Measurements from ENCODE around the gene BMF. TPM values are rescaled to one million over a fixed set of nuclear protein-coding genes. Genes with fewer than 3 reads are reported as not detected.

BMF gene
- total and polyA plus RNA-seq, 7 donors, result 4.8 to 18.1 (median 15.3) TPM

GRCh38 chr15:40085266-40085665 lies 23.4 kb downstream of the BMF start:
- Histone ChIP-seq H3K4me3 (no peak overlapping the region), H3K9me3 (no peaks in the 10 kb centered on the region), H3K27ac (no peak overlapping the region), H3K27me3 (no peaks in the 10 kb centered on the region), H3K36me3 (no peaks in the 10 kb centered on the region), H3K4me1 (peaks cover 0 to 70% (median 65%) of the 10 kb centered on the region in 4 donors)
- 49 to 67% methylated on average over 10 of the region's 10 CpGs for WGBS, 2 donors
- DNase-seq, result no peak
- intact Hi-C loops (cut with DNase I), result no loop called here
- TF ChIP-seq EP300 (IDR thresholded peaks at IDR 0.05) (no peak), CTCF (IDR thresholded peaks at IDR 0.05) (no peak), POLR2A (IDR thresholded peaks at IDR 0.05) (no peak)

- H3K27ac ChIP-seq, result no peak overlapping the region
- DNase-seq, result no peak
- 92 to 95% methylated on average over 9 of the region's 9 CpGs for WGBS, 2 donors
- no peaks in the 10 kb centered on the region for H3K27me3 ChIP-seq
- H3K36me3 ChIP-seq, result no peaks in the 10 kb centered on the region
- H3K9me3 ChIP-seq, result no peaks in the 10 kb centered on the region
- H3K4me3 ChIP-seq, result no peak overlapping the region
- intact Hi-C loops (cut with DNase I), result no loop called here
- H3K4me1 ChIP-seq, result peaks cover 0 to 69% (median 63%) of the 10 kb centered on the region in 4 donors
- no peak for TF ChIP-seq CTCF (IDR thresholded peaks at IDR 0.05)
Observed at GRCh38 chr15:40084650-40085049, 24.0 kb downstream of the BMF start.

GRCh38 chr15:40082195-40082883 lies 26.3 kb downstream of the BMF start:
- Histone ChIP-seq H3K36me3 (no peaks in the 10 kb centered on the region), H3K4me3 (peak overlapping the region in 3 of 4 donors; percentile 34 to 38 (median 35)), H3K9me3 (no peaks in the 10 kb centered on the region), H3K27ac (peak overlapping the region; percentile 67 to 81 (median 74)), H3K4me1 (peaks cover 0 to 46% (median 40%) of the 10 kb centered on the region in 4 donors), H3K27me3 (no peaks in the 10 kb centered on the region)
- intact Hi-C loops (cut with DNase I), result no loop called here
- TF ChIP-seq CTCF (IDR thresholded peaks at IDR 0.05) (no peak), EP300 (IDR thresholded peaks at IDR 0.05) (no peak), POLR2A (IDR thresholded peaks at IDR 0.05) (no peak), POLR2AphosphoS5 (IDR thresholded peaks at IDR 0.05) (no peak)
- no peak for DNase-seq
- WGBS, 2 donors, result 24 to 45% methylated on average over 12 of the region's 12 CpGs

GRCh38 chr15:40081691-40082194 lies 26.9 kb downstream of the BMF start:
- peak; percentile 86 for DNase-seq
- H3K9me3 ChIP-seq, result no peaks in the 10 kb centered on the region
- intact Hi-C loops (cut with DNase I), result no loop called here
- peak overlapping the region; percentile 67 to 81 (median 74) for H3K27ac ChIP-seq
- H3K4me1 ChIP-seq, result peaks cover 0 to 40% (median 34%) of the 10 kb centered on the region in 4 donors
- H3K27me3 ChIP-seq, result no peaks in the 10 kb centered on the region
- 6 to 14% methylated on average over 12 of the region's 12 CpGs for WGBS, 2 donors
- H3K36me3 ChIP-seq, result no peaks in the 10 kb centered on the region
- peak overlapping the region; percentile 8 to 38 (median 34) for H3K4me3 ChIP-seq
- TF ChIP-seq EP300 (IDR thresholded peaks at IDR 0.05) (peak in 2 of 4 donors; percentile 38 to 56), POLR2AphosphoS5 (IDR thresholded peaks at IDR 0.05) (peak; percentile 19 to 87 (median 65)), POLR2A (IDR thresholded peaks at IDR 0.05) (peak in 1 of 2 donors; percentile 59), CTCF (IDR thresholded peaks at IDR 0.05) (no peak)

Data from sigmoid colon (tissue), 7 donors.